Activated CD8-positive, alpha-beta memory T cell treated with anti-CD3 and anti-CD28 coated beads, Interleukin-2, amount 50 U/mL, for 24 hours (primary cell): ENCODE measurements around the gene CHRNE.
"Not testable (repeated sequence)": the region's sequence is repeated elsewhere in the genome, so short reads cannot be mapped to it uniquely, and the experiment has no call there.

Experiments
- DNase-seq: peaks from one replicate; pipeline ENCODE4 v3.0.0-alpha.2; 2020; ENCODE audit errors: extremely low read depth

Gene CHRNE

DNA sequence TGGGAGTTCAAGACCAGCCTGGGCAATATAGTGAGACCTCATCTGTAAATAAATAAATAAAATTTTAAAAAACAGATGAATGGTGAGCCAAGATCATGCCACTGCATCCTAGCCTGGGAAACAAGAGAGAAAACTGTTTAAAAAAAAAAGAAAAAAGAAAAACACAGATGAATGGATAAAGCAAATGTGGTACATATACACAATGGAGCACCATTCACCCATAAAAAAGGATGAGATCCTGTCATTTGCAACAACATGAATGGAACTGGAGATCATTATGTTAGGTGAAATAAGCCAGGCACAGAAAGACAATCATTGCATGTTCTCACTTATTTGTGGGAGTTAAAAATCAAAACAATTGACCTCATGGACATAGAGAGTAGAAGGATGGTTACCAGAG lies 3.7 kb upstream of the CHRNE start:
- DNase-seq, result not testable (repeated sequence)

DNA sequence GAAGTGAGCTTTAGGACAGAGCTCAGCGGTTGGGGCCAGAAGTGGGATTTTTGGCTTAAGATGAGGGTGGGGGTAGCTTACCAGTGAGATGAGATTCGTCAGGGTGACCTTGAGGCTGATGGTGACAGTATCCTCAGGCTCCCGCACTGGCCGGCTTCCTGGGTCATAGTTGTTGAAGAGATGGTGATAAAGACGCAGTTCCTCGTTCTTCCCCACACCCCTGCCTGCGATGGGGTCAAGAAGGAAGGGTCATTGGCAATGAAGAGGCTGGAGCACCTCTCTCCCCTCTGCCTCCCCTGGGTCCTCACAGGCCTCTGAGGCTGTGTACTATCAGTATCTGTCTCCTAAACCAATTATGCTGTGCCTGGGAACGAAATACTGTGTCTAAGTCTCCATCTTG lies 358 bp downstream of the CHRNE start:
- DNase-seq, result no peak

DNA sequence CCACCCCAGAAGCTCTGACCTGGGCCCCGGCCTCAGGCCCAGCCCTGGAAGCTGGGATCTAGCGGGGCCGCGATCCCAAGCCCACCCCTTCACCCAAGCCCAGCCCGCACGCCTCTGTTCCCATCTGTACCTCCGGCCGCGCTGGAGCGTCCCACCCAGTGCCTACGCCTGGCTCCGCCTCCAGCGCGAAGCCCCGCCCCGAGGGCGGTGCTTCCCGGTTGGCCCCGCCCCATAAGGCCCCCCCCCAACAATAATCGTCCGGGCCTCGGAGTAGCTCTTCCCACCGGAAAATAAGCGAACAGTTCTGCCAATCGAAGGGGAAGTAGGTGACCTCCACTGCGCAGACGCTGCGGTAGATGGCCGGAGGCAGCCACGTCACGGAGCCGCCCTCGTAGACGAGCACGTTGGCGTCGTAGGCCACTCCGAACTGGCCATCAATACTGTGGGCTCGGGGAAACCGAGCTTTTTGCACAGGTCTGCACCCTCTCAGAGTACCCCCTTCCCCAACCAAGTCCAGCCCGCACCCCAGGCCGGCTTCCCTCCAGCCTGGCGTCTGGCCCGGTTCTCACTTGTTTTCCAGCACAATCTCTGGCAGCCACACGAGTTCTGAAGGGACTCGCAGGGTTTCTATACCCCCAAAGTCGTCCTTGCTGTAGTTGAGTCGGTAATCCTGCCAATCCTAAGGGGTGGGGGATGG lies 1.1 kb downstream of the CHRNE start:
- DNase-seq, result no peak

DNA sequence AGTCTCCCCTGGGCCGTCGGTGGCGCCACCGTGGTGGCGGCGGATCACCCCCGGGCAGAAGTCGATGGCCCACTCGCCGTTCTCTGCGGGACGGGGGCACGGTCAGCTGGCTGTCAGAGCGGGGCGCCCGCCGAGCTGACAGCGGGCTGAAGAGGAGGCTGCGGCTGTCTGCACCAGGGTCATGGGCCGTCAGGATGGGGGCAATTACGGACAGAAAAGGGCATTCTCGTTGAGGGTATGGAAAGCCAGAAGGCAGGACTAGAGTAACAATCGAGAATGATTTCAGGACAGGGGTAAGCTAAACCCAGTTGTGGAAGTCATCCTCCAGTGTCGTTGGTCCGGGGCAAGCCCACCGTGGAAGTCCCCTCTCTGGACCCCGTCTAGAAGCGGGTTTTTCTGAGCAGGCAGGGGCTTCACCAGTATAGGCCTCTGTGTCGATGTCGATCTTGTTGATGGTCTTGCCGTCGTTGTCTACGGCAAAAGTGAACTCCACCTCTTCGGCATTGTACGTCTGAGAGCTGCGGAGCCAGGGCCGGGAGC lies 1.7 kb downstream of the CHRNE start:
- no peak for DNase-seq

DNA sequence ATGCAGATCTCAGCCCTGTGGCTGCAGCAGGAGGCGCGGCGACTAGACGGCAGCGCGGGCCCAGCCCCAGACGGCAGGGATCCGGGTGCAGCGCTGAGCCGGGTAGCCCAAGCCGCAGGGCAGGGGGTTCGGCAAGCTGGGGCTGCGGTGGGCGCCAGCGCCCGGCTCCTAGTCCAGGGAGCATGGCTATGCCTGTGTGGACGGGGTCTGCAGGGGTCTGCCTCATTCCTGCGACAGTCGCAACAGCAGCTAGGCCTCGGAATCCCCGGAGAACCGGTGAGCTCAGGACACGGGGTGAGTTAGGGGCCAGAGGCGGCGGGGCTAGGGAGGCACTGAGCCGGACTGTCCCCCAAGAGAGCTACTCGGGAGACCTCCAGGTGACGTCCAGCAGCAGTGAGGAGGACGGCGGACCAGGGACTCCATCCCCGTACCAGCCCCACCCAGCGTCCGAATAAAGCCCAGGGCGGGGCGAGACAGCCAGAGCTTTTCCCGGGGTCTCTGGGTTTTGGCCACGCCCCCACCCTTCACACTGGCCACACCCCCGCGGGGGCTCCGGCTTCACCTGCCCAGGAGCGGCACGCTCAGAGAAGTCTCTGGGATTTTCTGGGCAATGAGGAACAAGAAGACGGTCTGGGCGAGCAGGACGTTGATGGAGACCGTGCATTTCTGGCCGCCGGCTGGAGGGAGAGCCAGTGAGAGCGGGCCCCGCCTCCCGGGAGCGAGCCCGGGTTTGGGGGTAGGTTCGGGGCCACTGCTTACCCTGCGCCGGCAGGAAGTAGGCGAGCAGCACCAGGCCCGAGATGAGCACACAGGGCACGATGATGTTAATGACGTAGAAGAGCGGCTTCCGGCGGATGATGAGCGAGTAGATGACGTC lies 2.4 kb downstream of the CHRNE start:
- DNase-seq, result no peak

DNA sequence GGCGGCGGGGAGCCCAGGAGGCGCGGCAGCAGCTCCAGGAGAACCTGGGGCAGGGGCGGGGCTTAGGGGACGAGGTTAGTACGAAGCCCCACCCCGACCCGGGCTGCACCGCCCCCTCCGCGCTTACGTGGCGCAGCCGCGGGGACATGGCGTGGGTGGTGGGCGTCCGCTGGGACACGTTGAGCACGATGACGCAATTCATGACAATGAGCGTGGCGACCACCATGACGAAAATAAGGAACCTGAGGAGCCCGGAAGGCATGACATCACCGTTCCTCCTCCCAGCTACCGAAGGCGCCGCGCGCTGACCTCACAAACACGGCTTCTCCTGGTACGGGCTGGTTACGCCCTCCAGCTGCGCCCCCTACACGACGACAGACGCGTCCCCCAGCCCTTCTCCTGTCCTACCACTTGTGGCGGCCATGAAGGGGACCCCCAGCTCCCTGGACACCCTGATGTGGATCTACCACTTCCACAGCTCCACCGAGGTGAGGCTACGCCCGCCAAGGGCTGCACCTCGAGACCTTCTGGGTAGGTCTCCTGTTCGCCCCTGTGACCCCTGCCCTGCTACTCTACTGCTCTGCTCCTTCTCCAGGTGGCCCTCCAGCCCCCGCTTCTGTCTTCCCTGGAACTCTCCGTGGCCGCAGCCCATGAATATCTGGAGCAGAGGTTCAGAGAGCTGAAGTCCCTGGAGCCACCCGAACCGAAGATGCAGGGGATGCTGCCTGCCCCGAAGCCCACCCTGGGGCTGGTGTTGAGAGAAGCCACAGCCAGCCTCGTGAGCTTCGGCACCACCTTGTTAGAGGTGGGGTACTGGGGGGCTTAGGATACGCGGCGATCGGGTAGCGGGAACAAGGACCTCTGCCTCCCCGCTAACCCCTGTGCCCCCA lies 3.3 kb downstream of the CHRNE start, which contains the start of gene C17orf107:
Gene C17orf107, plus strand, starts transcription at position 196 of the 890 bp plus-strand sequence. Its CDS starts 227 bp downstream, at position 423.
- DNase-seq, result peak; percentile 75

DNA sequence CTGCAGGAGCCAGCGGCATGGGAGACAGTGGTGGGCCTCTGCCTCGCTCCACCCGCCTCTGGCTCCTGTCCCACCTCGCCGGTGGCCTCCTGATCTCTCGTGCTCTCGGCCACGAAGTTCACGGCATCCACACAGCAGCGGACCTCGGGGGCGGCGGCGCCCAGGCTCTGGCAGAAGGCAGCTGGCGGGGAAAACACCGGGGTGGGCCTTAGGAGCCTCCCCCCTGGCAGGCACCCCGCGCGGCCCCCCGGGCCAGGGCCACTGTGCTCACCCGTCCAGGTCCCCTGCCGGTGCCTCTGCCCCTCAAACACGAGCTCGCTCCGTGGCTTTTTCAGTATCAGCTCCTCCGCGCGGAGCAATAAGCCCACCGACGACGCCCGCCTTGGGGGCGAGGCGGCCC lies 4.0 kb downstream of the CHRNE start:
- no peak for DNase-seq

DNA sequence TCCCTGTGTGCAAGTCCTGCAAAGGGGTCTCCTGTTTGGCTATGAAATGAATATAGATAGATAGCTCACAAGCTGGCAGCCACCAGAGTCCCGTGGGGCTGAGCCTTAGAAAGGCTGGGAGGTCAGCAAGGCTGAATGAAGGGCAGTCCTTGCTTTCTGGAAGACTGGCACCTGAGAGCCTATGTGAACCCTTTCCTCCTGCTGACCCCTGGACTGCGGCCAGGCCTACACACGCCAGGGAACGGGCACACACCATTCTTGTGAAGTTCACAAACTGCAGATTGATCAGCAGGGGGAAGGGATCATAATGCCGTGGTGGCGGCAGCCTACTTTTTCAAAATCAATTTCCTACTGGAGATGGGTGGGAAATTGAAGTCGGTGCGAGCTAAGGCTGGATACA lies 4.5 kb downstream of the CHRNE start:
- no peak for DNase-seq

DNA sequence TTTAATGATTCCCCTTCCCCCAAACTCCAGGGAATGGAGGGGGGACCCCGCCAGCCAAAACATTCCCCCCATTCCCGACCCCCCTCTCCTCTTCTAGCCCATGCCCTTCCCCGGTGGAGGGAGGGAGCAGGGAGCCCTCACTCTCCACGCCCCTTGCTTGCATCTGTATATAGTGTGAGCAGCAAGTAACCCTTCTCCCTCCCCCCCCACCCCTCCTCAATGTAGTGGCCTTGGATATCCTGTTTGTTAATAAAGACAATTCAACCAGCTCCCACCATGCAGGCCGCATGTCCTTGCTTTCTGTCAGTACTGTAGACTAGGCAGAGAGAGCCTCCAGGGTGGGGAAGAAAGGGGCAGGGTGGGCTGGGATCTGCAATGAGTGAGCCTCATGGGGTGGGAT lies 5.1 kb downstream of the CHRNE start:
- no peak for DNase-seq

DNA sequence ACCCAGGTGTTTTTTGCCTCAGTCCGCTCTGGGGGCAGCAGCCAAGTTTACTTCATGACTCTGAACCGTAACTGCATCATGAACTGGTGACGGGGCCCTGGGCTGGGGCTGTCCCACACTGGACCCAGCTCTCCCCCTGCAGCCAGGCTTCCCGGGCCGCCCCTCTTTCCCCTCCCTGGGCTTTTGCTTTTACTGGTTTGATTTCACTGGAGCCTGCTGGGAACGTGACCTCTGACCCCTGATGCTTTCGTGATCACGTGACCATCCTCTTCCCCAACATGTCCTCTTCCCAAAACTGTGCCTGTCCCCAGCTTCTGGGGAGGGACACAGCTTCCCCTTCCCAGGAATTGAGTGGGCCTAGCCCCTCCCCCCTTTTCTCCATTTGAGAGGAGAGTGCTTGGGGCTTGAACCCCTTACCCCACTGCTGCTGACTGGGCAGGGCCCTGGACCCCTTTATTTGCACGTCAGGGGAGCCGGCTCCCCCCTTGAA lies 5.7 kb downstream of the CHRNE start:
- DNase-seq, result no peak

DNA sequence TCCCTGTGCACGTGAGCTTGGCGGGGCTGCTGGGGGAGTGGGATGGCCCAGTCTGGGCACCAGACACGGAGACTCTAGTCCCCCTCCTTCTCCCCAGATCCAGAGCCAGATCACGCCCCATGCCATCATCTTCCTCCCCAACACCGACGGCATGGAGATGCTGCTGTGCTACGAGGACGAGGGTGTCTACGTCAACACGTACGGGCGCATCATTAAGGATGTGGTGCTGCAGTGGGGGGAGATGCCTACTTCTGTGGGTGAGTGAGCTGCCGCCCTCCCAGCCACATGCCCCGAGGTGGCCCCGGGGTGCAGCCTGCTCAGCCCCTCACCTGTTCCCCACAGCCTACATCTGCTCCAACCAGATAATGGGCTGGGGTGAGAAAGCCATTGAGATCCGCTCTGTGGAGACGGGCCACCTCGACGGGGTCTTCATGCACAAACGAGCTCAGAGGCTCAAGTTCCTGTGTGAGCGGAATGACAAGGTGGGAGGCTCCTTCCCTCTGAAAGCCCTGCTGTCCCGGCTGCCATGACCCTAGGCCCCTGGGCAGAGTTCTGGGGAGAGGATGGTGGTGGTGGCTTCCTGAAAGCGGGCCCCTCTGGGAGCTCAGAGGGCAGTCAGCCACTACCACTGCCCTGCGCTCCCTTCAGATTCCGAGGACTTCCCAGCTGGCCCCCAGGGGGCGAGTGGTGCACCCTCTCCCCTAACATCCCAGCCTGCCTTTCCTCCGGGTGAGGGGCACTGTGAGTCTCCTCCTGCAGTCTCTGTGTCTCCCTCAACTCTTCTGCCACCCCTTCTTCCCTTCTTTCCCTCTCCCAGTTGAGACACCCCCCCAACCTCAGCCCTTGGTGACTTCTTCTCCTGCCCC lies 6.3 kb downstream of the CHRNE start:
- DNase-seq, result no peak

DNA sequence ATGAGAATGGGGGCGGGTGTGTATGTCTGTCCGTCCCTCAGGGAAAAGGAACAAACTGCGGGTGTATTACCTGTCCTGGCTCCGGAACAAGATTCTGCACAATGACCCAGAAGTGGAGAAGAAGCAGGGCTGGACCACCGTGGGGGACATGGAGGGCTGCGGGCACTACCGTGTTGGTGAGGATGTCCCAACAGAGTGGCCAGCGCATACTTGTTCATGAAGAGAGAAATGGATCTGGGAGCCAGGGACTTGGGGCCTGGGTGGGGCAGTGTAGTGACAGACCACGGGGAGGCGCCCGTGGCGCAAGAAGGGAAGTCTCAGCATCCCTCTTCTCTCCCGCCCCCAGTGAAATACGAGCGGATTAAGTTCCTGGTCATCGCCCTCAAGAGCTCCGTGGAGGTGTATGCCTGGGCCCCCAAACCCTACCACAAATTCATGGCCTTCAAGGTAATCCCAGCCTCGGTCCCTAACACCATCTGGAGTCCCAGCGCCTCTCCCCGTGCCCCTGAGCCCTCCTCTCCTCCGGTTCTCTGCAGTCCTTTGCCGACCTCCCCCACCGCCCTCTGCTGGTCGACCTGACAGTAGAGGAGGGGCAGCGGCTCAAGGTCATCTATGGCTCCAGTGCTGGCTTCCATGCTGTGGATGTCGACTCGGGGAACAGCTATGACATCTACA lies 7.1 kb downstream of the CHRNE start:
- DNase-seq, result no peak

DNA sequence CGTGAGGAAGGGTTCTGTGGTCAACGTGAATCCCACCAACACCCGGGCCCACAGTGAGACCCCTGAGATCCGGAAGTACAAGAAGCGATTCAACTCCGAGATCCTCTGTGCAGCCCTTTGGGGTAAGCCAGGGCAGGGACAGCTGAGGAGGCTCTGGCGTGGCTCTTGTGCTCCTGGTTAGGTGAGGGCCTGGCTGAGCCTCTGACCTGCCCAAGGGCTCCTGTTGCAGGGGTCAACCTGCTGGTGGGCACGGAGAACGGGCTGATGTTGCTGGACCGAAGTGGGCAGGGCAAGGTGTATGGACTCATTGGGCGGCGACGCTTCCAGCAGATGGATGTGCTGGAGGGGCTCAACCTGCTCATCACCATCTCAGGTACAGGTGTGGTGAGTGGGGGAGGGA lies 7.8 kb downstream of the CHRNE start:
- DNase-seq, result no peak

DNA sequence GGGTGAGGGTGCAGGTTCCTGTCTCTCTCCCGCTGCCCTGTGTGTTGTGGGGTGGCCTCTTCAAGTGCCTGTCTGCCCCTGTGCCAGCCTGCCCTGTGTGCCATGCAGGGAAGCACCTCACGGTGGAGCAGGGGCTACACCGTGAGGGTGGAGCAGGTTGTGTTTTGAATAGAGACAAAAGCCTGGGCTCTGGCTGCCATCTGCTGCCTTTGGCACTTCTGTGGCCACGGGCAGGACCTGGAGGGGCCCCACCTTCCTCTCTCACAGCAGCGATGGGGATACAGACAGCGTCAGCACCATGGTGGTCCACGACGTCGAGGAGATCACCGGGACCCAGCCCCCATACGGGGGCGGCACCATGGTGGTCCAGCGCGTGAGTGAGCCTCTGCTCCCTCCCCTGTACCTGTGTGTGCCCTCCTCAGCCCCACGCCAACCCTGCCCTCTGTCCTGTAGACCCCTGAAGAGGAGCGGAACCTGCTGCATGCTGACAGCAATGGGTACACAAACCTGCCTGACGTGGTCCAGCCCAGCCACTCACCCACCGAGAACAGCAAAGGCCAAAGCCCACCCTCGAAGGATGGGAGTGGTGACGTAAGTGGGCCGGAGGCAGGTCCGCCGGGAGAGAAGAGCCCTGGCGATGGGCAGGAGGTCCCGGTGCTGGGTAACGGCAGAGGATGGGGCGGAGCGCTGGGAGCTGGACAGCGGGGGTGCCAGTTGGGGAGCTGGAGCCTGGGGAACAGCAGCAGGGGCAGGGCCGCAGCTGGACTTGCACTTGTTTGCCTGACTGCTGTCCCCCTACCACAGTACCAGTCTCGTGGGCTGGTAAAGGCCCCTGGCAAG lies 9.0 kb downstream of the CHRNE start:
- DNase-seq, result no peak

DNA sequence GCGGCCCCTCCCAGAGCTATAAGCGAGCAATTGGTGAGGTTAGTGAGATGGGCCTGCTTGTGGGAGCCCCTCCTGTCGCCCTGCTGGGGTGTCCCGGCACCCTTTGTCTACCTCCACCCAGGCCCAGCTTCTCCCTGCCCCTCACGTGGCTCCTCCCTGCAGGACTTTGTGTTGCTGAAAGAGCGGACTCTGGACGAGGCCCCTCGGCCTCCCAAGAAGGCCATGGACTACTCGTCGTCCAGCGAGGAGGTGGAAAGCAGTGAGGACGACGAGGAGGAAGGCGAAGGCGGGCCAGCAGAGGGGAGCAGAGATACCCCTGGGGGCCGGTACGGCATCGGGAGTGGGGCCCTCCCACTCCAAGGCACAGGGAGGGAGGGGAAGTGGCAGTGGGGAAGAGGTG lies 9.6 kb downstream of the CHRNE start:
- no peak for DNase-seq

DNA sequence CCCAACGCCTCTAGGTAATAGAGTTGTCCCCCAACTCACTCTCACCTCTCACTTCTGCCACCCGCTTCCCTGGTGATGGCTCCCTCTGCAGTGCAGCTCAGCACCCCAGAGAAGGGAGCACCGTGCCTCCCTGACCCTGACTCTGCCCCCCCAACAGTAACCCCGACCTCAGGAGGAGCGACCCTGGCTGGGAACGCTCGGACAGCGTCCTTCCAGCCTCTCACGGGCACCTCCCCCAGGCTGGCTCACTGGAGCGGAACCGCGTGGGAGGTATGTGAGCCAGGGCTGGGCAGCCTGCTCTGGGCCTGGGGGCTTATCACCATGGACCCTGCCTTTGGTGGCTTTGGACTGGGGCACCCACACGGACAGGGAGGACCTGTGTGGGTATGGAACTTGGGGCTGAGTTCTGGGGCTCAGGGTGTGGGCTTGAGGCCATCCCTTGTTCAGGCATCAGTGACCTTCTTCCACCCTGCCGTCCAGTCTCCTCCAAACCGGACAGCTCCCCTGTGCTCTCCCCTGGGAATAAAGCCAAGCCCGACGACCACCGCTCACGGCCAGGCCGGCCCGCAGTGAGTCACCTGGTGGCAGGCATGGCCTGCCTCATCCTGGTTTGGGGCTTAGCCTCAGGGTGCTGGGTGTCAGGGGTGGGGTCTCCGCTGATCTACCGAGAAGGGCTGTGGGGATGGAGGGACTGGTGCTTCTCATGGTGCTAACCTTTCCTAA lies 10.2 kb downstream of the CHRNE start:
- no peak for DNase-seq

DNA sequence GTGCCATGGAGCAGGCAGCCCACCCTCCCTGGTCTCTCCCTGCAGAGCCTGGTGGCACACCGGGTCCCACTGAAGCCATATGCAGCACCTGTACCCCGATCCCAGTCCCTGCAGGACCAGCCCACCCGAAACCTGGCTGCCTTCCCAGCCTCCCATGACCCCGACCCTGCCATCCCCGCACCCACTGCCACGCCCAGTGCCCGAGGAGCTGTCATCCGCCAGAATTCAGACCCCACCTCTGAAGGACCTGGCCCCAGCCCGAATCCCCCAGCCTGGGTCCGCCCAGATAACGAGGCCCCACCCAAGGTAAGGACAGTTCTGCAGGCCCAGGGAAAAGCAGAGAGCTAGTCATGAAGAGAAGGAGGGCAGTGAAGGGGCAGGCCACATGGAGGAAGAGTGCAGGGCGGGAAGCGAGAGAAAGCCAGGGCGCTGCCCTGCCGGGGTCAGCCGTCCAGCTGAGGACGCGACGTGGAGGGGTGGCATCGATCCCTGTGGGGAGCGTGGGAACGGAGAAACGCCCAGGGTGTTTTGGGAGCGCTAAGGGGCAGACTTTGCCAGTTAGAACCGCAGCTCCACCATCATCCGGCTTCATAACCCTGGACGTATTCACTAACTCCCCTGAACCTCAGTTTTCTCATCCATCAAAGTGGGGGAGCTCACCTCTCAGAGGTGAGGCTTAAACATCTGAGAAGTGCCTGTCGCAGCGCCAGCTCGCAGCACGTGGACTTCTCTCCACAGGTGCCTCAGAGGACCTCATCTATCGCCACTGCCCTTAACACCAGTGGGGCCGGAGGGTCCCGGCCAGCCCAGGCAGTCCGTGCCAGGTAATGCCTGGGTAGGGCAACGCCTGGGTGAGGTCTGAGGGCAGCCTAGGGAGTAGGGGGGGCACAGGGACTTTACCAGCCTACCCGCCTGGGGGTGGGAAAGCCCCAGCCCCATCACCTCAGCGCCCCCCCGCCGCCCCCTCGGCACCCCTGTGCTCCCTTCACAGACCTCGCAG lies 11.2 kb downstream of the CHRNE start:
- no peak for DNase-seq
